ENCODE results near the gene SCN9A. TPM values are rescaled to one million over a fixed set of nuclear protein-coding genes. Genes with fewer than 3 reads are reported as not detected.

Gene SCN9A
- total and polyA plus RNA-seq, 10 of the 15 experiments (the other 5 are each of a cell fraction or from before 2014, with no cell fraction given) = 0.04 to 0.08 (median 0.08) TPM; not detected in 7

GRCh38 chr2:166335284-166335683 is 40.5 kb downstream of the SCN9A start:
- ChIA-PET RAD21 (ENCODE audit: unreplicated experiment) (no interaction called here), POLR2A (no interaction called here), CTCF (no interaction called here), SMC1A (ENCODE audit: uncharacterized antibody, unreplicated experiment) (interaction anchor here (1.0 kb wide), 1 partner anchor 9 kb away, joined by 4 read pairs; no protein-coding TSS in a partner anchor)
- no peak overlapping the region for H3K27ac ChIP-seq (ENCODE audit: control insufficient read depth, insufficient read depth)
- H3K4me3 ChIP-seq = no peak overlapping the region
- no peaks in the 10 kb centered on the region for H3K79me2 ChIP-seq (ENCODE audit: control insufficient read depth, insufficient read depth, low read length)
- in situ Hi-C loops (cut with MboI) = no loop called here
- FAIRE-seq = no peak
- no peaks in the 10 kb centered on the region for H3K9me3 ChIP-seq (replicated peaks; ENCODE audit: control insufficient read depth, insufficient read depth, low read length)
- H3K4me1 ChIP-seq (ENCODE audit: control insufficient read depth, insufficient read depth, low read length) = no peaks in the 10 kb centered on the region
- DNase-seq (ENCODE audit: low read depth, low spot score) = no peak
- BruUV-seq (replicated peaks) = no TSS peak
- intact Hi-C loops (cut with micrococcal nuclease; ENCODE audit: unreplicated experiment) = no loop called here
- no peak overlapping the region for H3K4me2 ChIP-seq (ENCODE audit: control insufficient read depth, insufficient read depth)
- no peaks in the 10 kb centered on the region for H4K20me1 ChIP-seq (ENCODE audit: control insufficient read depth, insufficient read depth)
- TF ChIP-seq POLR2AphosphoS2 (IDR thresholded peaks at IDR 0.05; ENCODE audit: low read depth, low read length) (no peak), HSF1 (IDR thresholded peaks at IDR 0.05; ENCODE audit: low read depth, low read length) (no peak), CHD2 (IDR thresholded peaks at IDR 0.05; ENCODE audit: borderline replicate concordance, low read depth, low read length) (no peak), RAD21 (IDR thresholded peaks at IDR 0.05; ENCODE audit: insufficient read depth, low read depth, low read length) (no peak), DPF2 (IDR thresholded peaks at IDR 0.05) (no peak), KAT2A (conservative IDR thresholded peaks at IDR 0.05; ENCODE audit: control insufficient read depth, low read depth, low read length) (no peak), ELK1 (IDR thresholded peaks at IDR 0.05; ENCODE audit: low read depth, low read length) (no peak), TCF7 (IDR thresholded peaks at IDR 0.05; ENCODE audit: borderline replicate concordance) (no peak), POU2F2 (IDR thresholded peaks at IDR 0.05; ENCODE audit: borderline replicate concordance, low read depth, low read length) (no peak), RAD51 (IDR thresholded peaks at IDR 0.05) (no peak), CTCF (IDR thresholded peaks at IDR 0.05 in 2 of 3, conservative IDR thresholded peaks at IDR 0.05 in 1 of 3; ENCODE audit: control insufficient read depth in 2 of 3, extremely low read depth in 1 of 3, insufficient read depth in 1 of 3, low read depth in 3 of 3, low read length in 3 of 3) (no peak), ZNF217 (IDR thresholded peaks at IDR 0.05) (no peak)
- no peaks in the 10 kb centered on the region for H3K27me3 ChIP-seq (replicated peaks in 1 of 2; ENCODE audit: control insufficient read depth in 2 of 2, insufficient read depth in 2 of 2, low read length in 1 of 2)
- H3K9ac ChIP-seq (ENCODE audit: control insufficient read depth, insufficient read depth, low read length) = no peak overlapping the region
- WGBS (ENCODE audit: insufficient coverage, insufficient replicate concordance, low lambda C conversion rate, missing lambda C conversion rate) = 3% methylated on average over 3 of the region's 3 CpGs
- no peak overlapping the region for H2AFZ ChIP-seq (ENCODE audit: control insufficient read depth, low read depth, low read length)
- ATAC-seq = no peak
- H3K36me3 ChIP-seq (ENCODE audit: control insufficient read depth in 2 of 2, insufficient read depth in 2 of 2, low read length in 1 of 2) = no peaks in the 10 kb centered on the region

Measured in GM12878 (cell line).